Large intestine (tissue), 3 donors: ENCODE data around the gene ARHGAP40. TPM values are rescaled to one million over a fixed set of nuclear protein-coding genes. Genes with fewer than 3 reads are reported as not detected.
A peak's percentile ranks its signal among the peaks of the same experiment; 100 is the strongest.

Experiments used
- DNase-seq, 2 donors: peaks; one replicate each; pipeline versions ENCODE4 v3.0.0 to v3.0.0-alpha.2; 2013
- H3K27ac ChIP-seq: one replicate; pipeline ENCODE4 v1.5.1; 2013; ENCODE audit warnings: low read length
- H3K27me3 ChIP-seq: 2 replicates; pipeline ENCODE4 v1.6.1; 2013; ENCODE audit warnings: low read length; ENCODE audit not compliant: control insufficient read depth, insufficient read depth
- H3K36me3 ChIP-seq: 2 replicates; pipeline ENCODE4 v1.6.1; 2013; ENCODE audit warnings: low read length; ENCODE audit not compliant: control insufficient read depth, insufficient read depth
- H3K4me1 ChIP-seq: one replicate; pipeline ENCODE4 v1.6.1; 2013; ENCODE audit warnings: low read length; ENCODE audit not compliant: control insufficient read depth, insufficient read depth
- H3K4me3 ChIP-seq: one replicate; pipeline ENCODE4 v1.5.1; 2013; ENCODE audit warnings: low read length
- H3K9me3 ChIP-seq: one replicate; pipeline ENCODE4 v1.6.1; 2013; ENCODE audit warnings: mild to moderate bottlenecking, low read depth, low read length, moderate library complexity; ENCODE audit not compliant: control insufficient read depth
- WGBS: methylation state at CpG from one replicate; pipeline ENCODE4 v1.1.5; 2013; ENCODE audit warnings: low lambda C conversion rate; ENCODE audit not compliant: insufficient coverage; 5-methylcytosine and 5-hydroxymethylcytosine counted together
- polyA plus RNA-seq: library from polyadenylated mRNA; unstranded; fragments of 120-200 nt; gene quantifications from one replicate; pipeline ENCODE4 v1.2.1, GENCODE V29; 2013

ARHGAP40 gene
- polyA plus RNA-seq, 1 donor: not detected

- H3K36me3 ChIP-seq: no peaks in the 10 kb centered on the region
- DNase-seq: no peak
- no peaks in the 10 kb centered on the region for H3K4me1 ChIP-seq
- no peak overlapping the region for H3K27ac ChIP-seq
- H3K27me3 ChIP-seq: no peaks in the 10 kb centered on the region
- no peaks in the 10 kb centered on the region for H3K9me3 ChIP-seq
- 29% methylated on average over 1 of the region's 5 CpGs for WGBS
- H3K4me3 ChIP-seq: no peak overlapping the region
These were observed 29.8 kb downstream of the ARHGAP40 start for GRCh38 chr20:38631155-38632022.

GRCh38 chr20:38633577-38634093, 32.0 kb downstream of the ARHGAP40 start:
- WGBS: 20% methylated on average over 1 of the region's 13 CpGs
- Histone ChIP-seq H3K27ac (no peak overlapping the region), H3K4me1 (no peaks in the 10 kb centered on the region), H3K9me3 (no peaks in the 10 kb centered on the region), H3K36me3 (no peaks in the 10 kb centered on the region), H3K27me3 (no peaks in the 10 kb centered on the region), H3K4me3 (no peak overlapping the region)
- peak; percentile 13 to 23 for DNase-seq

GRCh38 chr20:38635721-38636288, 34.2 kb downstream of the ARHGAP40 start:
- WGBS: no CpG with 5 or more reads among the region's 3 CpGs
- no peak for DNase-seq
- Histone ChIP-seq H3K36me3 (no peaks in the 10 kb centered on the region), H3K4me3 (no peak overlapping the region), H3K4me1 (no peaks in the 10 kb centered on the region), H3K9me3 (no peaks in the 10 kb centered on the region), H3K27ac (no peak overlapping the region), H3K27me3 (peaks cover 13% of the 10 kb centered on the region)

GRCh38 chr20:38640521-38640920, 38.9 kb downstream of the ARHGAP40 start:
- Histone ChIP-seq H3K36me3 (no peaks in the 10 kb centered on the region), H3K27me3 (peaks cover 34% of the 10 kb centered on the region), H3K27ac (no peak overlapping the region), H3K4me3 (no peak overlapping the region), H3K4me1 (no peaks in the 10 kb centered on the region), H3K9me3 (no peaks in the 10 kb centered on the region)
- no peak for DNase-seq
- 43% methylated on average over 1 of the region's 4 CpGs for WGBS

- peaks cover 47% of the 10 kb centered on the region for H3K27me3 ChIP-seq
- H3K9me3 ChIP-seq: no peaks in the 10 kb centered on the region
- no peaks in the 10 kb centered on the region for H3K4me1 ChIP-seq
- no peak for DNase-seq
- WGBS: 88% methylated on average over 2 of the region's 2 CpGs
- no peak overlapping the region for H3K4me3 ChIP-seq
- H3K36me3 ChIP-seq: no peaks in the 10 kb centered on the region
- no peak overlapping the region for H3K27ac ChIP-seq
These were observed 40.9 kb downstream of the ARHGAP40 start for GRCh38 chr20:38642498-38642897.

- DNase-seq: no peak
- H3K9me3 ChIP-seq: no peaks in the 10 kb centered on the region
- no peaks in the 10 kb centered on the region for H3K36me3 ChIP-seq
- H3K27ac ChIP-seq: no peak overlapping the region
- H3K4me3 ChIP-seq: no peak overlapping the region
- no peaks in the 10 kb centered on the region for H3K4me1 ChIP-seq
- peaks cover 62% of the 10 kb centered on the region for H3K27me3 ChIP-seq
- WGBS: 45% methylated on average over 3 of the region's 4 CpGs
These were observed 43.1 kb downstream of the ARHGAP40 start for GRCh38 chr20:38644588-38645260.

GRCh38 chr20:38645351-38645750, 43.7 kb downstream of the ARHGAP40 start:
- Histone ChIP-seq H3K9me3 (no peaks in the 10 kb centered on the region), H3K36me3 (no peaks in the 10 kb centered on the region), H3K4me3 (no peak overlapping the region), H3K27ac (no peak overlapping the region), H3K27me3 (peaks cover 66% of the 10 kb centered on the region), H3K4me1 (no peaks in the 10 kb centered on the region)
- WGBS: no CpG with 5 or more reads among the region's 5 CpGs
- DNase-seq: no peak

GRCh38 chr20:38645980-38646858, 44.6 kb downstream of the ARHGAP40 start:
- Histone ChIP-seq H3K27me3 (peaks cover 62% of the 10 kb centered on the region), H3K4me3 (no peak overlapping the region), H3K27ac (no peak overlapping the region), H3K4me1 (no peaks in the 10 kb centered on the region), H3K9me3 (no peaks in the 10 kb centered on the region), H3K36me3 (no peaks in the 10 kb centered on the region)
- WGBS: no CpG with 5 or more reads among the region's 50 CpGs
- peak; percentile 52 to 57 for DNase-seq

- no peak overlapping the region for H3K27ac ChIP-seq
- WGBS: no CpG with 5 or more reads among the region's 10 CpGs
- H3K36me3 ChIP-seq: no peaks in the 10 kb centered on the region
- no peaks in the 10 kb centered on the region for H3K4me1 ChIP-seq
- H3K27me3 ChIP-seq: peaks cover 50% of the 10 kb centered on the region
- no peak overlapping the region for H3K4me3 ChIP-seq
- no peaks in the 10 kb centered on the region for H3K9me3 ChIP-seq
- no peak for DNase-seq
These were observed 47.8 kb downstream of the ARHGAP40 start for GRCh38 chr20:38649275-38649891.
